ENCODE results near the gene PSMB1.
"Not testable (repeated sequence)": the region's sequence is repeated elsewhere in the genome, so short reads cannot be mapped to it uniquely, and the experiment has no call there.

PSMB1 gene

GRCh38 chr6:170533792-170534191 is 19.3 kb downstream of the PSMB1 start:
- DNase-seq, result no peak

DNA sequence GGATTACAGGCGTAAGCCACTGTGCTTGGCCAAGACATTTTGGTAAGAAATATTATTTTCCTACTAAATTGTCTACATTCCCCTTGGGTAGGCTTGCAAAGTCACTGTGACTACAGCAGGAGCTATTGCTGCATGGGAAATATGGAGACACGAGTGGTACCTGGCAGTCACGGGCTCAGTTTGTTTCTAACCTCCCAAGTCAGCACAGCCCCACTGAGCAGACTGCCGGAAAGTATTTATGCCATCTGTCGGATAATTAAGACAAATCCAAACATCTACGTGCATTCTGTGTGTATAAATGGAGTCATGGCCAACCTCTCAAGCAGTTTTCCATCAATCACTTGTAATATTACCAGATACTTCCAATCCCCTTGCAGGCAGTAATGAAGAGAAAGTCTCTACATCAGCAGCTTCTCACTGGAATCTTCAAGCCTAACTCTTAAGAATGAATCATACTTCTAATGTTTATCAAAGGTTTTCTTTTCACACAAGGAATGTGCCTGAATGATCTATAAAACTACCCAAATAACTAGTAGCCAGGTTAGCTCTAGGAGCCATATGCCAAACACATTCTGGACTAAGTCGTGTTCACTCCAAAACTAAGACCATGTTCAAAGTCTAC is 20.1 kb downstream of the PSMB1 start:
- no peak for DNase-seq

GRCh38 chr6:170529839-170530469 is 23.2 kb downstream of the PSMB1 start:
- peak; percentile 31 to 60 for DNase-seq

DNA sequence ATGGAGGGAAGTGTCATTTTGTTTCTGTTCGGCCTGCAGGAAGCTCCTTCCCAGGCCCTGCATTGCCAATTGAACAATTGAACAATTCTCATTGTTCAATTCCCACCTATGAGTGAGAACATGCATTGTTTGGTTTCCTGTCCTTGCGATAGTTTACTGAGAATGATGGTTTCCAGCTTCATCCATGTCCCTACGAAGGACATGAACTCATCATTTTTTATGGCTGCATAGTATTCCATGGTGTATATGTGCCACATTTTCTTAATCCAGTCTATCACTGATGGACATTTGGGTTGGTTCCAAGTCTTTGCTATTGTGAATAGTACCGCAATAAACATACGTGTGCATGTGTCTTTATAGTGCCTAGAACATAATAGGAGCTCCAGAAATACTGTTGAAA is 25.1 kb downstream of the PSMB1 start:
- not testable (repeated sequence) for DNase-seq

DNA sequence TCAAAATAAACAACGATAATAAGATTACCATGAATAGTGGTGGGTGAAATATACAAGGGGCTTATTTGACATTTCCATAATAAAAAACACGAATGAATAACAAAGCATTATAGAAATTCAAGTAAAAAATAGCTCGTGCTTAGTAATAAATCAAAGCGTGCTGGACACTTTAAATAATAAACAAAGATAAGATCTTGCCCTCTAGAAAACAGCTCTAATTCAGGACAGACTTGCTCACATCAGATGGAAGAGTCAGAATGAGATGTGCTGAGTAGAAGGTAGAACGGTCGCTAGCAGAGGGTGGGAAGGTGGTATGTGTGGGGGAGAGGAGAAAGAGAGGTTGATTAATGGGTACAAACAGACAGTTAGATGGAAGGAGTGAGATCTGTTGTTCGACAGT is 27.3 kb downstream of the PSMB1 start:
- DNase-seq, result no peak

DNA sequence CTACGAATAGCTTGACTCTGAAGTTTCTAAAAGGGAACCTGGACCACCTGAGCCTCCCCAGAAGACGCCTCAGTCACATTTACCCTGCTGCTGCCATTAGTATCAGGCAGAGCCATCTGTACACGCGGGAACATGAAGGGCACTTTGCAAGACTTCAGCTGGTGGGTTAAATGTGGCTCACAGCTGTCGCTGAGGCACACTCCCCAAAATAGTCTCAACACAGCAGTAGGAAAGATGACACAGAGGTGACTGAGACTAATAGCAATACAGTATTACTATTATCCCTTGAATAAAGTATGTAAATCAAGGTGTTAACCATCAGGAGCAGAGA is 29.0 kb downstream of the PSMB1 start:
- DNase-seq, result no peak

DNA sequence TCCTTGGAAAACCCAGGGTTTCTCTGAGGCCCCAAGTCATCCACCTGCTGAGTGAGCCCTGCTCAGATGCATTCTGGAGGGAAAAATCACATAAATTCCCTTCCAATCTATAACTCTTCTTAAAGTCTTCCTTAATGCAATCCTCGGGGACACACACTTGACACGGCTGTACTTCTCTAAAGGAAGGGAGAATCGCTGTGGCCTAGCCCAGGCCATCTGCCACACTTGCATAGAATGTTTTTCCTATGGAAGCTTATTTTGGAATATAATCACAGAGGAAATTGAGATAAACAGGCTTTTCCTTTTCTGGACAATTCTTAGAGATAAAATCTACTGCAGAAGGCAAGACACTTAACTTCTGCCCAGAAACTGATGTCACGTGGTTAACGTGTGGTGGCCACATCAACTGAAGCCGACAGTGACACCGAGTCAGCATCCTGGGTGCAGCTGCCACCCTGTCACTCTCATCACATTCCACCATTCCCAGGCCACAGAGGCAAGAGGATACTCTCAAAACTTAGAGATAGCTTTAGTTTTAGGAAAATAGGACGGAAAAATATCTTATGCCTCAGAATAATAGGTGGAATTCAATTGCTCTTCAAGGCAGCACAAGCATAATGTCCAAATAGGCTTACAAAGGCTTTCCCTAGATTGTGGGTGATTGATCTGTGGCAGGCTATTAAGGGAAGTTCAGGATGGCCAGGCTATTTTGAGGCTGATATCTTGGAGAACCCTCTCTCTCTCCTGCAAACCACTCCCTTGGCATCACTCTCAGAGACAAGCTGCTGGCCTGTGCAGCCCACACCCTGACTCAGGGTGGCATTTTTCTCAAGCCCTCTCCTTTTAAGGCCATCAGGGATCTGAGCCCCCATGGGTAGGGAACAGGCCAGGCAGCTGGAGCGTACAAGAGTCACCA is 29.6 kb downstream of the PSMB1 start:
- DNase-seq, result no peak

GRCh38 chr6:170522565-170523183 is 30.4 kb downstream of the PSMB1 start:
- peak in 1 of 2 experiments; percentile 43 for DNase-seq

GRCh38 chr6:170516783-170517616 is 36.1 kb downstream of the PSMB1 start:
- DNase-seq, result peak; percentile 84 to 89

DNA sequence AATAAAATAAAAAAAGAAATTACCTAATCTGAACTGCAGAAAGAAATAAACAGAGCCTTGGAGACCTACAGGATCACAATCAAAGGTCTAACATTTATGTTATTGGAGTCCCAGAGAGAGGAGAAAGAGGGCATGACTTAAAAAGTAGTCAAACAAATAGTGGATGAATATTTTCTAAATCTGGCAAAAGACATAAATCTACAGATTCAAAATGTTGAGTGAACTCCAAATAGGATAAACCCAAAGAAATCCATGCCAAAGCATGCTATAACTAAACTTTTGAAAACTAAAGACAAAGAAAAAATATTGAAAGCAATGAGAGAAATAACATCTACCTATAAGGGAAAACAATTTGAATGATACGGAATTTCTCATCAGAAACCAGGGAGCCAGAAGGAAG is 38.2 kb downstream of the PSMB1 start:
- no peak for DNase-seq

DNA sequence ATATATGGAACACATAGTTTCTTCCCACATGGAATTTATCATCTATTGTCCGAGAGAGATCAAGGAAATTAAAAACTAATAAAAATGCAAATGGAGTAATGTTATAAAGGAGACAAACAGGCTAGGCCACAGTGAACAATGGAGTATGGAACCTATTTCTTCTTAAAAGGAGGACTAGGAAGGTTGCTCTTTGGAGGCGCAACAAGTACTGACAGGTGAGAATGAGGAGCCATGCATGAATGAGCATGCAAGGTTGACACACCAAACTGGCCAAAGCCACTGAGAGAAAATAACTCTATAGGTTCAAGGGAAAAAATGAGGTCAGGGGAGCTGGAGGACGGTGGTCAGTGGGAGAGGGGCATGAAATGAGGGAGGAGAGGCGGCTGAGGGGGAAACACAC is 40.9 kb downstream of the PSMB1 start:
- DNase-seq, result no peak

- no peak for DNase-seq
These were observed 42.5 kb downstream of the PSMB1 start for GRCh38 chr6:170510631-170511030.

GRCh38 chr6:170509723-170510018 is 43.4 kb downstream of the PSMB1 start:
- no peak for DNase-seq

DNA sequence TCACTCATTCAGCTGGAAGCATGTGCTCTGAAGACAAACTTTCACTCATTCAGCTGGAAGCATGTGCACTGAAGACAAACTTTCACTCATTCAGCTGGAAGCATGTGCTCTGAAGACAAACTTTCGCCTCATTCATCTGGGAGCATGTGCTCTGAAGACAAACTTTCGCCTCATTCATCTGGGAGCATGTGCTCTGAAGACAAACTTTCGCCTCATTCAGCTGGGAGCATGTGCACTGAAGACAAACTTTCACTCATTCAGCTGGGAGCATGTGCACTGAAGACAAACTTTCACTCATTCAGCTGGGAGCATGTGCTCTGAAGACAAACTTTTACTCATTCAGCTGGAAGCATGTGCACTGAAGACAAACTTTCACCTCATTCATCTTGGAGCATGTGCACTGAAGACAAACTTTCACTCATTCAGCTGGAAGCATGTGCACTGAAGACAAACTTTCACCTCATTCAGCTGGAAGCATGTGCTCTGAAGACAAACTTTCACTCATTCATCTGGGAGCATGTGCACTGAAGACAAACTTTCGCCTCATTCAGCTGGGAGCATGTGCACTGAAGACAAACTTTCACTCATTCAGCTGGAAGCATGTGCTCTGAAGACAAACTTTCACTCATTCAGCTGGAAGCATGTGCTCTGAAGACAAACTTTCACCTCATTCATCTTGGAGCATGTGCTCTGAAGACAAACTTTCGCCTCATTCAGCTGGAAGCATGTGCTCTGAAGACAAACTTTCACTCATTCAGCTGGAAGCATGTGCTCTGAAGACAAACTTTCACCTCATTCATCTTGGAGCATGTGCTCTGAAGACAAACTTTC is 44.0 kb downstream of the PSMB1 start:
- not testable (repeated sequence) for DNase-seq

GRCh38 chr6:170508275-170508674 is 44.8 kb downstream of the PSMB1 start:
- not testable (repeated sequence) for DNase-seq

DNA sequence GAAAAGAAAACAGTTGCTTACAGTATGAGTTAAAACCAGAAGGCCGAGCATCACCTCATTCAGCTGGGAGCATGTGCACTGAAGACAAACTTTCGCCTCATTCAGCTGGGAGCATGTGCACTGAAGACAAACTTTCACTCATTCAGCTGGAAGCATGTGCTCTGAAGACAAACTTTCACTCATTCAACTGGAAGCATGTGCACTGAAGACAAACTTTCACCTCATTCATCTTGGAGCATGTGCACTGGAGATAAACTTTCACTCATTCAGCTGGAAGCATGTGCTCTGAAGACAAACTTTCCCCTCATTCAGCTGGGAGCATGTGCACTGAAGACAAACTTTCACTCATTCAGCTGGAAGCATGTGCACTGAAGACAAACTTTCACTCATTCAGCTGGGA is 45.4 kb downstream of the PSMB1 start:
- DNase-seq, result not testable (repeated sequence)

DNA sequence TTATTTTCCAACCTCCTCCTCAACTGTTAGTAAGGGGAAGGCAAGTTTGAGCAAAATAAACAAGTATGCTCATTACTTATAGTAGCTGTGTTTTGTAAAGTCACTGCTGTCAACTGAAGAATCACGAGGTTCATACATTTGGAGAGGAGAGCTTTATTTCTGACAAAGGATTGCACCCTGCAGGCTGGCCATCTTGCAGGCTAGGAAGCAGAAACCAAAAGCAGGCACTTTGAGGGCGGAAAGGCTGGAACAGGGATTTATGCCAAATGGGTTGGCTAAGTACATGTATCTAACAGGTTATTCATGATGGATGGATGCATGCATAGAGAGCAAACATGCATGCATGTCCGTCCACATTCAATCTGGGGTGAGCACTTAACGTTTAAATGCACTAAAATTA is 46.7 kb downstream of the PSMB1 start:
- no peak for DNase-seq

DNA sequence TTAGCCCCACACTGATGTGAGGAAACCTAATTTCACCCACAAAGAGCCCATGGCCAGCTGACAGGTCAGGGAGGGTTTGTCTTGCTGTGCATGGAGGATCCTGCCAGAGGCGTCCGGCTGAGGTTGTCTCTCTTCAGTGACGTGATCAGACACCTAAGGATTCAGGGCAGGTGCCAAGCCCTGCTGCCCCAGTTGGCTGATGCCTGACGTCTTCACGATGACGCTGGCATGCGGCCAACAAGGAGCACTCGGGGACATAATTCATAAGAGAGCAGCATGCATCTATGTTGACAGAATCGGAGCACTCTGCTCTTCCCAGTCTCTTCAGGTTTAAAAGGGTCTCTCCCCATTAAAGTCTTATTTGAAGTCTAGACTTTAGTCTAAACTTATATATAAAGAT is 47.8 kb downstream of the PSMB1 start:
- DNase-seq, result peak; percentile 60 to 70

DNA sequence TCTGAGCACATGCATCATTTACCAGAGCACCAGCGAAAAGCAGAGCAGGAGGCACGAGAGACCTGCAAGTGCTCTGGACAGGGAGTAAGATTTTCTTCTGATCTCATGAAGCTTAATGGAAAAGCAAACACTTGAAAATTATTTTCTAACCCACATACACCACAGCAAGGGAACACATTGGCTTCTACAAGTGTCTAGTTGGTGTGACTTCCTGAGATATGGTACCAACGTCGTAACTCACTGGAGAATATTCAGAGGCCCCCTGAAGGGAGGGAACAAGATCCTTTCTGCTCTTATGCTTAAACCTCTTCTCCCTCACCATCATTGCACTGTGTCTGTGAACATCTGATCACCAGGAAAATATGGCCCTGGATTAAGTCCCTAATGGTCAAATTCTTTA is 48.6 kb downstream of the PSMB1 start:
- DNase-seq, result no peak

DNA sequence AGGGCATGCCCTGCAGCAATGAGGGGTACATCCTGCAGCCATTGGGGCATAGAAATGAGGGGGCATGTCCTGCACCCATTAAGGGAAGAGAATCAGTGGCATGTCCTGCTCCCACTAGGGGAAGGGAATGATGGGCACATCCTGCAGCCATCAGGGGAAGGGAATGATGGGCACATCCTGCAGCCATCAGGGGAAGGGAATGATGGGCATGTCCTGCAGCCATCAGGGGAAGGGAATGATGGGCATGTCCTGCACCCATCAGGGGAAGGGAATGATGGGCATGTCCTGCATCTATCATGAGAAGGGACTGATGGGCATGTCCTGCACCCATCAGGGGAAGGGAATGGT is 49.7 kb downstream of the PSMB1 start:
- DNase-seq, result no peak

DNA sequence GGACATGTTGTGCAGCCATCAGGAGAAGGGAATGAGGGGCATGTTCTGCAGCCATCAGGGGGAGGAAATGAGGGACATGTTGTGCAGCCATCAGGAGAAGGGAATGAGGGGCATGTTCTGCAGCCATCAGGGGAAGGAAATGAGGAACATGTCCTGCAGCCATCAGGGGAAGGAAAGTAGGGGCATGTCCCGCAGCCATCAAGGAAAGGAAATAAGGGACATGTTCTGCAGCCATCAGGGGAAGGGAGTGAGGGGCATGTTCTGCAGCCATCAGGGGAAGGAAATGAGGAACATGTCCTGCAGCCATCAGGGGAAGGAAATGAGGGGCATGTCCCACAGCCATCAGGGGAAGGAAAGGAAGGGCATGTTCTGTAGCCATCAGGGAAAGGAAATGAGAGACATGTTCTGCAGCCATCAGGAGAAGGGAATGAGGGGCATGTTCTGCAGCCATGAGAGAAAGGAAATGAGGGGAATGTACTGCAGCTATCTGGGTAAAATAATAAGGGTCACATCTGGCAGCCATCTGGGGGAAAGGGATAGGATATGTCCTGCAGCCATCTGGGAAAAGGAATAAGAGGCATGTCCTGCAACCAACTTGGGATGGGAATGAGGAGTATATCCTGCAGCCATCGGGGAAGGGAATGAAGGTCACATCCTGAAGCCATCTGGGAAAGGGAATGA is 50.2 kb downstream of the PSMB1 start:
- not testable (repeated sequence) for DNase-seq

Data from SHP77 (cell line).